Measurements from ENCODE around the gene CBFB.
"Not testable (repeated sequence)": the region's sequence is repeated elsewhere in the genome, so short reads cannot be mapped to it uniquely, and the experiment has no call there.

The CBFB gene

DNA sequence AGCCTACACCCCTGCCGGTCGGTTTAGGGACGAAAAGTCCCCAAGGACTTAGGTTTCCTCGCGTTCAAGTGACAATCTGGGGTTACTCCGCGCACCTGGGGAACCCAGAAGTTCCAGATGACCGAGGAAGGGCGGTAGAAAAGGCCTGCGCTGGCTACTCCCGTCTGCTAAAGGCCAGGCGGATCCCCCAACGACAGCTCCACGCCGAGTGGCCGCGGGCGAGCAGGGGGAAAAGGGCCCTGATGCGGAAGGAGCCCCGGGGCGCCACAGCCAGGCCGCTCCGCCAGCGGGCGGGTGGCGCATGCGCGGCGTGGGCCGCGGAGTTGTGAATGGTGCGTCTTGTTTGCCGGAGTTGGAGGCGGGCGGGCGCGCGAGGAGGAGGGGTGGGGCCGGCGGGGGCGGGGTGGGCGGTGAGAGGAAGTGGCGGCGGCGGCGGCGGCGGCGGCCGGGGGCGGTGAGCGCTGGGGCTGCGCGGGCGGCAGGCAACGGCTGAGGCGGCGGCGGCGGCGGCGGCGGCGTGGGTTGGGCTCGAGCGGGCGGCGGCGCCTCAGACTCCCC lies at the start of gene CBFB:
Gene CBFB (plus strand): TSS at position 454 of the 558 bp plus-strand sequence. CDS start 259 bp downstream, outside the sequence.
- peak; percentile 91 for ATAC-seq

DNA sequence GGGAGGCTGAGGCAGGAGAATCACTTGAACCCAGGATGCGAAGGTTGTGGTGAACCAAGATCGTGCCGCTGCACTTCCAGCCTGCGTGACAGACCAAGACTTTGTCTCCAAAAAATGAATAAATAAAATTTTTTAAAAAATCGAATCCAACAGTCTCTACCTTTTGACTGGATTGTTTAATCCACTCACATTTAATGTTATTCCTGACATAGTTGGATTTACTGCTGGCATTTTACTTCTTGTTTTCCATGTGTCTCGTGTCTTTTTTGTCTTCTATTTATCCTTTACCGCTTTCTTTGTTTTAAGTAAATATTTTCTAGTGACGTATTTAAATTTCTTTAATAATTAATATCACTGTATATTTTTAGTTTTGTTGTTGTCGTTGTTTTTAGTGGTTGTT lies 45.9 kb upstream of the CBFB start:
- no peak for ATAC-seq

DNA sequence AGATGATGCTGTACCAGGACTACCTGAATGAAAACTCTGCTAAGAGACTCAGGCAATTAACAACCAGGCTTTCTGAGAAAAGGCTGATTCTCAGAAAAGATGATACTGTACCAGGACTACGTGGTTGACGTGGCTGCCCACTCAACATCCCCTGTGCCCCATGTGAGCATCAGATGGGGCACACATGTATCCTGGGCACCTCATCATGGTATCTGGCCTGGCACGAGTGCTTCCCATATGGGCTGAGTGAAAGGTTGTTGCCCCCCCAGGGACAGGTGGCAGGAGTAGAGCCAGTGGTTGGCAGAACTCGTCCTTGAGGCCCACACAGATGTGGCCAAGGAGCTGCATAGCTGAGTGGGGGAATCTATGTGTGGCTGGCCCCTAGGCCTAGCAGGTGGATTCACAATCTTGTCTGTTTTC lies 44.0 kb upstream of the CBFB start:
- peak; percentile 94 for ATAC-seq

DNA sequence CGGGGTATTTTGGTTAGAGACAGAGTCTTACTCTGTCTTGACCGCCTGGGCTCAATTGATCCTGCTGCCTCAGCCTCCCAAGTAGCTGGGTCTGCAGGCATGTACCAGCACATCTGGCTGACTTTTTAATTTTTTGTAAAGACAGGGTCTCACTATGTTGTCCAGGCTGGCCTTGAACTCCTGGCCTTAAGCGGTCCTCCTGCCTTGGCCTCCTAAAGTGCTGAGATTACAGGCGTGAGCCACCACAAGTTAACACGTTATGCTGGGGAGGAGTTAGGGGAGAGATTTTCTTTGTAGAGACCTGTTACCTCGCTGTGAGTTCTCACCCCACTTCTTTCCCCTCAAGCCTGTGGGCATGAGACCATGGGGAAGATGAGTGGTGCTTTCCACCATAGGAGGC lies 42.4 kb upstream of the CBFB start:
- no peak for ATAC-seq

DNA sequence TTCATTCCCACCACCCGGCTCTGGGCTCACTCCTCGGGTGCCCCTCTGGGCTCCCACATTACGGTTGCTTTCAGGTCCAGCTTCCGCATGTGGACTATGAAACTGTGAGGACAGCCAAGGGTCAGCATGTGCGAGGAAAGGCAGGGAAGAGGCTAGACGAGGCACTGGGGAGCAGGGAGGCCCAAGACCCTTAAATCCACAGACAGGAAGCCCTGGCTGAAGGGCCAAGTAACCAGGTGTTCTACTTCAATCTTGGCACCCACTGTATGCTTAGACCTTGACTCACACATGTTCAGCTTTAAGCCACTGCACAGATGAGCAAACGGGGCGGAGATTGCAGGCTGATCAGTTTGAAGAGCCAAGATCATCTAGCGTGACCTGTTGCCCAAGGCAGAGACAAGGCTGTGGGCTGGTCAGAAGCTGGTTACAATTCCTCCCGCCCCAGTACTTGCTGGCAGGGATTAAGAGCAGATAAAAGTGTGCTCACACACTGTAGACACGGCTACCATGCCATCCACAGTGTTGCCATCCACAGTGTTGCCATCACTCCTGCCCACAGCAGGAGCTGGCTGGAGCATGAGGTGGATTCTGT lies 40.7 kb upstream of the CBFB start, which contains the start of gene CES4A:
Gene CES4A (plus strand): TSS at position 393 of the 592 bp plus-strand sequence. CDS start 184 bp downstream, at position 577.
- no peak for ATAC-seq

DNA sequence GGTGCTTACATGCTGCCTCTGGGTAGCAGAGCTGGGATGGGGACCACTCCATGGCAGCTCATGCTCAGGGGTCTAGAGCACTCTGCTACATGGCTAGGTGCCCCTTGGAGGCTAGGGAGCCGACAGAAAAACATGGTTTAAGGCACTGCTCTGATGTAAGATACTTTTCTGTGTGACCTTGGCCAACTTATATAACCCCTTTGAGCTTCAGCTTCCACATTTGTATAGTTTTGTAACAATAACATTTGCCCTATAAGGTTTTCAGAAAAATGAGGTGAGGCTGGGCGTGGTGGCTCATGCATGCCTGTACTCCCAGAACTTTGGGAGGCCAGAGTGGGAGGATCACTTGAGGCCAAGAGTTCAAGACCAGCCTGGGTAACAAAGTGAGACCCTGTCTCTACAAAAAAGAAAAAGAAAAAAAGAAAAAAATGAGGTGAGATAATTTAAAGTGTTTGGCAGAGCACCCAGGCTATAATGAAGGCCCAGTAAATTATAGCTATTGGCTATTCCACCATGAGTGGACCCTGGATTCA lies 37.3 kb upstream of the CBFB start:
- ATAC-seq = no peak

DNA sequence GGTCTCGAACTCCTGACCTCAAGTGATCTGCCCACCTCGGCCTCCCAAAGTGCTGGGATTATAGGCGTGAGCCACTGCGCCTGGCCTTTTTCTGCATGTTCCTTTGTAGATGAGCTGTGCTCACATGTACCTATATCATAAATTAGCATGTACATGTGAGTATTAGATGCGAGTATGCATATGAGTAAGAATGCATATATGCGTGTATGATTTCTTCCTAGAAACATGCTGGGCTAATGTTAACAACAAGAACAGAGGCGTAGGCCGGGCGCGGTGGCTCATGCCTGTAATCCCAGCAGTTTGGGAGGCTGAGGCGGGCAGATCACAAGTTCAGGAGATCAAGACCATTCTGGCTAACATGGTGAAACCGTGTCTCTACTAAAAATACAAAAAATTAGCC lies 35.4 kb upstream of the CBFB start:
- not testable (repeated sequence) for ATAC-seq

DNA sequence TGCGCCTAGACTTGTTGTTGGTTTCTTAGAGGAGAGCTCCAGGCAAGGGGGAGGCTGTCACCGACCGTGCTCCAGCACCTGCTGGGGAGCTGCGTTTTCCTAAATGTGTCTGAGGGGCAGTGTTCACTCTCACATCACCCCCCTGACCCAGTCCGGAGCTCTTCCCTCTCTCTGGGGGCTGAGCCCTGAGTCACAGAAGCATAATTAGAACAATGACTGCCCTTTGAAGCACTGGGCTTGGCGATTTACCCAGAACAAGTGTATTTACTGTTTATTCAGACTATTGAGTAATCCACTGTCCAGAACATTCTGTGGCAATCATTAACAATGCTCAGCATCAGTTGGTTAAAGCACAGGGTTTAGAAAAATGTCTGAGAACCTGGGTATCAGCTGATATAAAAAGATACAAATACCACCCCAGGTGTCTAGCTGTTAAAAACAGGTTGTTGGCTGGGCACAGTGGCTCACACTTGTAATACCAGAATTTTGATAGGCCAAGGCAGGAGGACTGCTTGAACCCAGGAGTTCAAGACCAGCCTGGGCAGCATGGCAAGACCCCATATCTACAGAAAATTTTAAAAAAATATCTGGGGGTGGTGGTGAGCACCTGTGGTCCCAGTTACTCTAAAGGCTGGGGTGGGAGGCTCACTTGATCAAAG lies 32.5 kb upstream of the CBFB start:
- ATAC-seq = no peak

DNA sequence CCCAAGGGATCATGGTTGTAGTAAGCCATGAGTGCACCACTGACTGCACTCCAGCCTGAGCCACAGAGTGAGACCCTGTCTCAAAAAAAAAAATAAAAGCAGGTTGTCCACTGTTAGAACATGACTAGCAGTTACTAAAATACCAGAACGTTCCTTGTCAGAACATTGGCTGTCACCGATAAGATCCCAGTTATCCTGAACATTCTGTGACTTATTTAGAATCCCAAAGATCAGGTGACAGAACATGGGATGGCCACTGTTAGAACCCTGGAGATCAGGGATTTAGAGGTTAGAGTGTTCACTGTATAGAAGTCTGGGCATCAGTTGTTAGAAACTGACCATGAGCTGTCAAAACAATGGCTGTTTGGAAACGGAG lies 32.0 kb upstream of the CBFB start:
- ATAC-seq = no peak

DNA sequence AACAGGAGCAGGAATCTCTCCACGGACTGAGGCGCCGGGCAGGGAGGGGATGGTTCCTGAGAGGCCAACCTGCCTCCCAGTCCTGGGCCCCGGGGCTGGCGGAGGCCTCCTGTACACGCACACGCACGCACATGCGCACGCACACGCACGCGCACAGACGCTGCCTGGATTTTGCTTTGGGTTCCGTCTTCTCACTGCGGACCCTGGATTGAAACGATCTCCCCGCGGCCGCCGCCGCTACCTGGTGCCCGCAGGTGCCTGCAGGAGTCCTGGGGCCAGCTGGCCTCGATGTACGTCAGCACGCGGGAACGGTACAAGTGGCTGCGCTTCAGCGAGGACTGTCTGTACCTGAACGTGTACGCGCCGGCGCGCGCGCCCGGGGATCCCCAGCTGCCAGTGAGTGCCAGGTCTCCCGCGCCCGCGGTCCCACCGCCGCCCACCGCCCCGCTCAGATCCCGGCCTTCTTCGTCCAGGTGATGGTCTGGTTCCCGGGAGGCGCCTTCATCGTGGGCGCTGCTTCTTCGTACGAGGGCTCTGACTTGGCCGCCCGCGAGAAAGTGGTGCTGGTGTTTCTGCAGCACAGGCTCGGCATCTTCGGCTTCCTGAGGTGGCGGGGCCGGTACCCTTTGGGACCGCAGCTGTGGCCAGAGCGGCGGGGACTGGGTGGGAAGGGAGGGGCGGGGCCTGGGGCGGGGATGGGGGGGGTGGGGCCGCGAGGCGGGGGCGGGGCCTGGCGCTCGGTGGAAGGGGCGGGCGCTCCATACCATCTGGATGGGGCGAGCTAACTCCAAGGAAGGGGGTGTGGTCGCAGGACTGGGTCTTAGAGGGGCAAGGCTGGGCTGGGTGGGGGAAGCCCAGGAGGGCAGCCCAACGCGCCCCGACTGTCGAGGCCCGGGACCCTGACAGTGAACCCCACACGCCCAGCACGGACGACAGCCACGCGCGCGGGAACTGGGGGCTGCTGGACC lies 28.3 kb upstream of the CBFB start:
- peak; percentile 77 to 79 for ATAC-seq

DNA sequence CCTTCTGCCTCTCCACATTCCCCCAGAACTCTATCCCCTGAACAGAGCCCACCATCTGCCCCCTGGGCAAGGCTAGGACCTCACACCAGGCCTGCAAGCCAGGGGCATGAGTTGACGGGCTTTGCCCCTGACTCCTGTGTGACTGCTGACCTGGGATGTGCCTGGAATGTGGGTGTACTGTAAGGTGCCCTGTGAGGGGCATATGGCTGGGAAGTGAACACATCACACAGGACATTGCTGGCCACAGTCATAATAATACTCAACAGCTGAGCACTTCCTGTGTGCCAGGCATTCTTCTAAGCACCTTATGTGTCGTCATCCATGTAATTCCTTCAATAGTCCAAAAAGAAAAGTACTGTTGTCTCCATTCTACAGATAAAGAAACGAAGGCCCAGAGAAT lies 27.2 kb upstream of the CBFB start:
- no peak for ATAC-seq

DNA sequence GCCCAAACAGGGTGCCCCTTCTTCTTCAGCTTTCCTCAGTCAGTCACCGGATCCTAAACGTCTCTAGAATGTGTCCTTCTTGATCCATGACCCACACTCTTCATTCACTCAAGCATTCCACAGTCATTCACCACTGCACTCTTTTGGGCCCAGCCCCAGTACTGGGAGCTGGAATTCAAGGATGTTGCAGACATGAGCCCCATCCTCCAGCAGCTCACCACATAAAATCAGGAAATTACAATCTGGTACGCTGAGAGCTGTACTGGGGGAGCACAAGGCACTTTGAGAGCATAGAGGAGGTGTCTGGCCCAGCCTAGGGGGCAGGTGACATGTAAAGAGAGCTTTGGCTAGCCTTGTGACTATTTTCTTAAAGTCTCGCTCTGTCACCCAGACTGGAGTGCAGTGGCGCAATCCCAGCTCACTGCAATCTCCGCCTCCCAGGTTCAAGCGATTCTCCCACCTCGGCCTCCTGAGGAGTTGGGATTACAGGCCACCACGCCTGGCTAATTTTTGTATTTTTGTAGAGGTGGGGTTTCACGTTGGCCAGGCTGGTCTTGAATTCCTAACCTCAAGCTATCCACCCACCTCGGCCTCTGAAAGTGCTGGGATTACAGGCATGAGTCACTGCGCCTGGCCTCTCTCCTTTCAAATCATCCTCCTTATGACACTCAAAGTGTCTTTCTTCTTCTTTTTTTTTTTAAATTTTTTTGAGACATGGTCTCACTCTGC lies 21.9 kb upstream of the CBFB start:
- no peak for ATAC-seq

DNA sequence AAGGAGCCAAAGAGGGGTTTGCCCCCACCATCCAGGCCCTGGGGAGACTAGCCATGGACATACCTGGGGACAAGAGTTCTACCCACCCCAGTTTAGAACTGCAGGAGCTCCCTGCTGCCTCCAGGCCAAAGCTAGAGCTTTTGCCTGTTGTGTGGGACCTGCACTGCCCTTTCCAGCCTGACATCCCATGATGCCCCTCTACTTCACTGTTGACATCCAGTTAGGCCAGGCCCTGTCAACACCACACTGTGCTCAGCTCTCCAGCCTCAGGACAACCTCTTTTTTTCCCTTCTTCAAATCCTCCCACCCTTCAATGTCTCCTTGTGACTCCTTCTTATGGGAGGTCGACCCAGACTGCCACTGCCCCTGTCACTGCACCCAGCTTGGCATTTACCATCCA lies 19.8 kb upstream of the CBFB start:
- ATAC-seq = no peak

DNA sequence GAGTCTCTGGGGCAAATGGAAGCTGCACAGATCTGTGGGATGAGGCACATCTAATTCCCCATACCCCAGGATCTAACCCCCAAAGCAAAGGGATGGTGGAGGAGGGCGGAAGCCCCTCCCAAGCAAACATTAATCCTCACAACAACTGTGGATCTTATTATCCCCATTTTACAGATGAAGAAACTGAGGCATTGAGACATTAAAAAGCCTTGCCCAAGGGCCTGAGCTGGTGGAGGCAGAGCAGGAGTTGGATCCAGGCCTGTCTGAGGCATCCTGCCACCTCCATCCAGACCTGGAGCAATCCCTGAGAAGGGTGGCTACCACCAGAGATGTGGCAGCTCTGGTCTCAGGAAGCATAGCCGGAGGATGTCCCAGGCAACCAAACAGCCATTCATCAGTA lies 17.7 kb upstream of the CBFB start:
- ATAC-seq = no peak

DNA sequence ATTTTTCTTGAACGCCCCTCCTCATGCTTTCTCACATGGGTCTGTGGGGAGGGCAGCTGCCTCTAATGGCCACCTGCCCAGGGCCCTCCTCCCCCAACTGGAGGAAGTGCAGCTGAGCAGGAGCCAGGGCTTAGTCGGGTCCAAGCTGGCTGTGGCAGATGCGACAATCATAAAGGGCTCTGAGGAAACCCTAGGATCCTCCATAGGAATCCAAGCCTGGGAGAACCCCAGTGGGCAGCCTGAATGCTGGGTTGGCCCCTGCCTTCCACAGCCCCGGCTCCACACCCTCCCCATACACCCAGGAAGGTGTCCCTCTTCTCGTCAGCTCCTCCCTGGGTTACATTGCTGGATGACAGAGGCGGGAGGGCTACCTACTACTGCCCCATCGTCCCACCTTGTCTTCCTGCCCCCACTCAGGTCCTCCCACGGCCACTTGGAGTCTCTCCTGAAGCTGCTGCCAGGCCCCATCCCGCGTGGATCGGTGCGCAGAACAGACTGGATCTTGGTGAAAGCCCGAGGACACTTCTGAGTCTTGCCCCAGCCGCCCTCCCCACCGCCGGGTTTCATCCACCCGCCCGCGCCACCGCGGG lies 15.6 kb upstream of the CBFB start:
- ATAC-seq = no peak

DNA sequence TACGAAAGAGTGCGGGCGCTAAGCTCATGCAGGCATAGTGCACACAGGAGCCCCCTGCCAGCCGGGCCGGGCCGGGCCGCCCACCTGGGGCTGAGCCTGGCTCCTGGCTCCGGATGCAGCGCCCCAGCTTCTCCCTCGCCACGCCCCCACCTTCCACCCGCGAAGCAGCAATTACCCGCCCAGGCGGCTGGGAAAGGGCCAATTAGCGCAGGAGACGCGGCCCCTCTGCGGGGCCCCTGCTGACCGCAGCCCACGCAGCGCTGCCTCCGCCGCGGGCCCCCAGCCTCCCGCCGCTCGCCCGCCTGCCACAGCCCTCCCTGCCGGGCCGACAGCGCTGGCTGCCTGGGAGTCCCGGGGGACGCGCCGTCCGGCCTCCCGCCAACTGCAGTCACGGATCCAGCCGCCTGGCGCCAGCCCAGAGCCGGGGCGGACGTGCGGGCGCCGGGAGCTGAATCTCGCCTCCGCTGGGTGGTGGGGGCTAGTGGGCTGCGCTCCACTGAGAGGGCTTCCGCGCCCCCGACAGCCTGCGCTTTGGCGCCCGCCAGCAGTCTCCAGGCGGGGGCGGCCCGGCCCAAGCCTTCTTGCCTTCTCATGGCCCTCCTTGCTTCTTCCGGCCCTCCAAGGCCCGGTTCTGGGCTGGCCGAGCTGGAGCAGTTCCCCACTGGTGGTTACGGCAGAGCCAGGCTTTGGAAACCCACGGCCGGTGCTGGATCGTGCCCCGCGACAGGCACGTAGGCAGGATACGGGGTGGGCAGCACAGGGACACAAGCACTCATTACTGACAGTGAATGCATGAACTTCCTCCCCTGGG lies 14.9 kb upstream of the CBFB start:
- peak; percentile 48 to 49 for ATAC-seq

DNA sequence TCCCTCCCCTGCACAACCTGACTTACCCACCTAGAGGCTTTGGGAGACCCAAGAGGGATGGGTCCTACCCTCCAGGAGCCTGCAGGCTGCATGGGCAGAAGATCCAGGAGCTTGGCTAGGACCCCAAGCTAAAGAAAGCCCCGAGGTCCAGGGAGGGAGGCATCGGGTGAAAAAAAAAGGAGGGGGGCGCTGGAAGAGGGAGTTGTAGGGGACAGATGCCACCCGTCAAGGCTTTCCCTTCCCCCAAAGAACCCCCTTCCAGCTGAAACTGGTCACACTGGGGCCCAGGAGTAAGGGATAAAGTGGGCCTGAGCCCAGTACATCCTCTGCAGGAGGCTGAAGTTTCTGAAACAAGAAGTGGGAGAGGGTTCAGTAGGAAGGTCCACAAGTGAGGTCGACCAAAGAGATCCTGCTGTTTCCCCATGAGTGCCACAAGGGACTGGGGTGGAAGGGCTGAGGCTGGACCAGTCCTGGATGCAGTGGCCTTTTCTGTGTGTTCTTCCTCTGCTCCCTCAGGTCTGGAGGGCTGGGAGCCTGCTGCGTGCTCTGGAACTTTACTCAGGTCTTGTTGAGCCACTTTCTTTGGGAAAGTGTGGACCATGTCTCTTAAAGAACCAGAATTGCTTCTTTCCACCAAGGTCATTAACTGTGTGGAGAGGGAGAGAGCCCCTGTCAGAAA lies 14.2 kb upstream of the CBFB start:
- no peak for ATAC-seq

DNA sequence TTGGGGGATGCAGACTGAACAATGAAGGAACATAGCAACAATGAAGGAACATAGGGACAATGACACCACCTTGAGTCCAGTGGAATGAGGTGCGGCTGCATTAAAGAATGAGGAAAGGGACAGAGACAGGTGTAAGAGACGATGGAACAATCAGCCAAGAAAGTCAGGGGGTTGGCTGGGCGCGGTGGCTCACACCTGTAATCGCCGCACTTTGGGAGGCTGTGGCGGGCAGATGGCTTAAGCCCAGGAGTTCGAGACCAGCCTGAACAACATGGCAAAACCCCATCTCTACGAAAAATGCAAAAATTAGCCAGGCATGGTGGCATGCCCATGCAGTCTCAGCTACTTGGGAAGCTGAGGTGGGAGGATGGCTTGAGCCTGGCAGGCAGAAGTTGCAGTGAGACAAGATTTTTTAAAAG lies 13.6 kb upstream of the CBFB start:
- ATAC-seq = no peak

DNA sequence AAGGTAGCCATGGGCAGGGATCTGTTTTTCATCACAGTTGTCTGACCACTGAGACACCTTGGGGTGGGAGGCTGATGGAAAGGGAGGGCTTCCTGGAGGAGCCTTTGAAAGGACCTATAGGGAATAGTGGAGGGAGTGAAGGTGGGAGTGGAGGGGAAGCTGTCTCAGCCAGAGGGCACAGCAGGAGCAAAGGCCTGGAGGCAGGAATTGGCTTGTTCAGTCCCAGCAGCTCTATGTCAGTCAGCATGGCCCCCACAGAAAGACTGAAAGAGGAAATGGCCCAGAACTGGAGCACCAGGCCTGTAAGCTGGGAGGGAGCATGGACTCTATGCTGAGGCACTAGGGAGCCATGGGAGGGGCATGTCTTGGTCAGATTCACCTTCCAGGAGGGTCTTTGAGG lies 12.8 kb upstream of the CBFB start:
- ATAC-seq = no peak

DNA sequence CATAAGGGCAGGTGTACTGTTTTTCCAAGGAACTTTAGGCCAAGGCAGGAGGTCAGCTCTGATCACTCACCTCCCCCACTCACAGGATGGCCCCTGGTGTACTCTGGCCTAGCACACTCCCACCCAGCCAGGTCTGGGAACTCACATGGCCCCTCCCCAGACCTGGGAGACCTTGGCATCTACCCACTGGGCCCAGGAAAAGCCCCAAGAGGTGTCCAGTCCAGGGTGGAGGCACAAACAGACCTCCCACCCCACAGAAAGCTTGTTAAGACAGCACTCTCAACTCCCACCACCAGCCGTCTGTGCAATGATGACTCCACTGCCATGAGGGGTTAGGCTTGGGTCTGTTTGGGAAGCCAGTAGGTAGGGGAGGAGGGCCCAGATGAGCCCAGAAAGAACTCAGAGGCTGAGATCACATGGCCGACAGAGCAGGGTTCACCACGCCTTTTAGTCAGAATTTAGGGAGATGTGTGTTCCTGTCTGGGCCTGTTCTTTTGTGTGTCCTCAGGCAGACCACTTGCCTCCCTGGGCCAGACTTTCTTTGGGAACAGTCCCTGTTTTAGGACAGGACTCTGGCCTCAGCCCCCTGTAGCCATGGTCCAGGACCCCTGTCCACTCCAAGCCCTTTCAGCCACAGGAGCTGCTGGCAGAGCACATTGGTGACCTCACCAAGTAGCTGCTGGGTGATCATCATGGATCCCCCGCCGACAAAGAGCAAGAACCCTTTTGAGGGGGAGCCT lies 12.1 kb upstream of the CBFB start:
- no peak for ATAC-seq
